ENCODE results near the gene ACTL7A.
"Not testable (repeated sequence)": the region's sequence is repeated elsewhere in the genome, so short reads cannot be mapped to it uniquely, and the experiment has no call there.

Gene ACTL7A

DNA sequence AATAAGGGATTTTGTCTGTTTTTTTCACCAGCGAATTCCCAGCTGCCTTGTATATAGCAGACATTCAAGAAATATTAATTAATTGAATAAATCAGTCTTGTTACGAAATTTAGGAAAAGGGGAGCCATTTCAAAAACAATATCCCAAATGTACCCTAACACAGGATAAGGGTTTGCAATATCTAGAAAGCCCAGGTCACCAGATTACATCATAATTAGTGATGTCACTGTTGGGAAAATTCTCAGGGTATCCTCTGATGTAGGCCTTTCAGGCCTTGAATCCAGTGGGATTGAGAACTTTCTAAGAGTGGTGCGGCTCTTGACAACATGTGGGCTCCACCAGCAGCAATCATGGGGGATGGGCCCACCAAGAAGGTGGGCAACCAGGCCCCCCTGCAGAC lies at the start of gene ACTL7A:
Gene ACTL7A, plus strand, starts transcription at position 270 of the 400 bp plus-strand sequence. Its CDS starts 57 bp downstream, at position 327.
- DNase-seq = no peak

DNA sequence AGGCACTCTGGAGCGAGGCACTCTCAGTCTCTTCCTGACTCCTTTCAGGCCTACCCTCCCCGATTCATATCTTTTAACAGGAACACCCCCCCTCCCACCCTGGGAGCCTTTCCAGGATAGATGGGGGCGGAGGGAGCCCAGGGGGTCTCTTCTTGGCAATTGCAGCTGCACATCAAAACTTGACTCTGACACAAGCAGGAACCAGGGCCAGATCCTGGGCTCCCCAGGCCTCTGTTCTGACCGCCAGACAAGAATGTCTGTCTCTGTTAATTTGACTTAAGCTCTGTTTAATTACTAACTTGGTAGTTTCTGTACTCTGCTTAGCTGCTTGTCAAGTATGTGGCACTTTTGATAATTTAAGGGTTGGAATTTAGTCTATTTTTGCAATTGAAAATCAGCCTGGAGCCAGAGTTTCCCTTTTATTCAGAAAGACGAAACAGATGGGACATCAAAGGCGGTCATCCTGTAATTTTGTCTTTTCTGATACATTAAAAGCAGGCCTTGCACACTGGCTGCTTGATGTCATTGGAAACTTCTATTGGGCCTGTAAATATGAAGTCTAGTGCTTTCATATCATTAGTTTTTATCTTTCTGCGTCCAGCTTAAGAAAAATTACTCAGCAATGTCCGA lies 49.6 kb upstream of the ACTL7A start:
- DNase-seq = no peak

- DNase-seq = no peak
These were observed 48.0 kb upstream of the ACTL7A start for GRCh38 chr9:108813951-108814601.

- DNase-seq = no peak
These were observed 46.9 kb upstream of the ACTL7A start for GRCh38 chr9:108815156-108815555.

DNA sequence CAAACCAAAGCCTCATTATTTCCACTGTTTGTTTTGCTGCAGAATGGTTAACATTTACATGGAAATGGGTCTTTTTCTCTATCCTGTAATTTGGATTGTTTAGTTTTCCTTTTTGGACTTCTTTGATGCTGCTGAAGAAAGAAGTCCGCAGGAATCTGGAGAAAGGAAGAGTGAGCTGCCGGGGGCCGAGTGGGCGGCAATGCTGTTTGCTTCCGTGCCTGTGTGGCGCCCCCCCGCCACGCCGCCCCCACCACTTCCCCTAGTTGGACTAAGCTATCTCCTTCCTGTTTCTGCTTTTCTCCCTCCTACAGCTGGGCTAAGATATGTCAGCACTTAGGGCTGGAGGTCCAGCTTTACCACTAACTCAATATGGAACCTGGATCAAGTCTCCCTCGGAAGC lies 46.0 kb upstream of the ACTL7A start:
- no peak for DNase-seq

DNA sequence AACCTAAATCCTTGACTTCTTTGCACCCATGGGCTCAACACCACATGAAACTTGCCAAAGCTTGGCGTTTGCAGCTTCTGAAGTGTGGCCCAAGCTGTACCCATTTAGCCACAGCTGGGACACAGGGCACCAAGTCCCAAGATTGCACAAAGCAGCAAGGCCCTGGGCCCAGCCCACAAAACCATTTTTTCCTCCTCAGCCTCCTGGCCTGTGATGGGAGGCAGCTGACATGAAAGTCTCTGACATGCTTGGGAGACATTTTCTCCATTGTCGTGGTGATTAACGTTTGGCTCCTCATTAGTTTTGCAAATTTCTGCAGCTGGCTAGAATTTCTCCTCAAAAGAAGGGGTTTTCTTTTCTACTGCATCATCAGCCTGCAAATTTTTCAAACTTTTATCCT lies 38.2 kb upstream of the ACTL7A start:
- DNase-seq = no peak

- DNase-seq = no peak
These were observed 31.8 kb upstream of the ACTL7A start for GRCh38 chr9:108830272-108830671.

DNA sequence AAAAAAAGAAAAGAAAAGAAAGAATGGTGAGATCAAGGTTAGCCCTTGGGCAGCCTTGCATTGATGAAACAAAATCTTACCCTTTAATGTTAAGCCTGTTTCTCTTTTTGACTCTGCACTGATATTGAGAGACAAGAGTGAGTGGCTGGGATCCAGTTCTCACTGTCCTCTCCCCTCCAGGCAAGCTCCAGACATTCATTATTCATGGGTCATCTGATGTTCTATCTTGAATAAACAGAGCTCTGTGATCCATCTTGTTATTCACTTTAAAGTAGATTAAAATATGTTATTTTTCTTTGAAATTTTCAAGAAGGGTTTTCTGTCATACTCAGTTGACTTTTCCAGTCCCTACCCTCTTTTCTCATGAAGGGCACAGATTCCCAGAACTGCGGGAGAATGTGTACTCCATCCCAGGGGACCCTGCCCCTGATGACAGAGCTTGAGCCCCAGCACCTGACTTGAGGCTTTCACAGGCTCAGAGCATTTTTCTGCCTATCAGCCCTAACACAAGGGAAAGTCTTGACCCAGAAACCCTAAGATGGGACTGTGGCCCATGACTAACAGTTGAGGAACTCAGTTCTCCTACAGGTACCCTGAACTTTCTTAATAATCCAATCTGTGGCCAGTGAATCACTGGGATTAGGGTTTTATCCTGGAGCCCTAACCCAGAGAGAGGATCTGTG lies 30.4 kb upstream of the ACTL7A start:
- no peak for DNase-seq

- DNase-seq = no peak
These were observed 29.9 kb upstream of the ACTL7A start for GRCh38 chr9:108832179-108832500.

GRCh38 chr9:108834959-108835665 lies 27.0 kb upstream of the ACTL7A start:
- no peak for DNase-seq

DNA sequence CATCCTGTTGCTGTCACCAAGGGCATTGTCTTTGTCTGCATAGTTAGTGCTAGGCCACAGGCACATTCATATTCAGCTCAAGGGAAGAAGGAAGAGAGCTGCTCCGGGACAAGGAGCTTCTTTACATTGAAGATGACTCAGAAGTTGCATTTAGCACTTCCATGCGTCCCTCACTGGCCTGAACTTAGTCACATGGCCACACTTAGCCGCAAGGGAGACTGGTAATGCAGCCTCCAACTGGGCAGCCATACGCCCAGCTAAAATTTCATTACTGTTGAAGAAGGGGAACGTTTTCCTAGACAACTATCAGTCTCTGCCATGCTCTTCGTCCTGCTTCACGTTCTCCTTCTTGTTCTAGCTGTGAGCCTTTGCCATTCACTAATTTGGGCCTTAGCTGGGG lies 26.2 kb upstream of the ACTL7A start:
- no peak for DNase-seq

DNA sequence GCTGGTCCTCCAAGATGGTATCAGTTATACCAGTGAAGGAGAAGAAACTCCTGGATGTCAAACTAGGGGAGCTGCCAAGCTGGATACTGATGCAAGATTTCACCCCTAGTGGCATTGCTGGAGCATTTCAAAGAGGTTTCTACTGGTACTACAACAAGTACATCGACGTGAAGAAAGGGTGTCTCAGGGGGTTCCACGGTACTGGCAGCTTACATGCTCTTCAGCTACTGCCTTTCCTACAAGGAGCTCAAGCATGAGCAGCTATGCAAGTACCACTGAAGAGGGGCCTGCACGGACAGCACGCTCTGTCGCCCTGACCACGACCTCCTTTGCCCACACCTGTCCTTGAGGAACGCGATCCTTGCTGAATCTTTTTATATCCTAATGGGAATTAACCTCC lies 25.7 kb upstream of the ACTL7A start:
- DNase-seq = no peak

- DNase-seq = no peak
These were observed 25.3 kb upstream of the ACTL7A start for GRCh38 chr9:108836781-108837180.

GRCh38 chr9:108837530-108837929 lies 24.5 kb upstream of the ACTL7A start:
- DNase-seq = no peak

- DNase-seq = no peak
These were observed 24.0 kb upstream of the ACTL7A start for GRCh38 chr9:108838017-108838416.

DNA sequence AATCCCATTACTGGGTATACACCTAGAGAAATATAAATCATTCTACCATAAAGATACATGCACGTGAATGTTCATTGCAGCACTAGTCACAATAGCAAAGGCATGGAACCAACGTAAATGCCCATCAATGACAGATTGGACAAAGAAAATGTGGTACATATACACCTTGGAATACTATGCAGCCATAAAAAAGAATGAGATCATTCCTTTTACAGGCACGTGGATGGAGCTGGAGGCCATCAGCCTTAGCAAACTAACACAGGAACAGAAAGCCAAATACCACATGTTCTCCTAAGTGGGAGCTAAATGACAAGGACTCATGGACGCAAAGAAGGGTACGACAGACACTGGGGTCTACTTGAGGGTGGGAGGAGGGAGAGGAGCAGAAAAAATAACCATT lies 22.5 kb upstream of the ACTL7A start:
- DNase-seq = not testable (repeated sequence)

DNA sequence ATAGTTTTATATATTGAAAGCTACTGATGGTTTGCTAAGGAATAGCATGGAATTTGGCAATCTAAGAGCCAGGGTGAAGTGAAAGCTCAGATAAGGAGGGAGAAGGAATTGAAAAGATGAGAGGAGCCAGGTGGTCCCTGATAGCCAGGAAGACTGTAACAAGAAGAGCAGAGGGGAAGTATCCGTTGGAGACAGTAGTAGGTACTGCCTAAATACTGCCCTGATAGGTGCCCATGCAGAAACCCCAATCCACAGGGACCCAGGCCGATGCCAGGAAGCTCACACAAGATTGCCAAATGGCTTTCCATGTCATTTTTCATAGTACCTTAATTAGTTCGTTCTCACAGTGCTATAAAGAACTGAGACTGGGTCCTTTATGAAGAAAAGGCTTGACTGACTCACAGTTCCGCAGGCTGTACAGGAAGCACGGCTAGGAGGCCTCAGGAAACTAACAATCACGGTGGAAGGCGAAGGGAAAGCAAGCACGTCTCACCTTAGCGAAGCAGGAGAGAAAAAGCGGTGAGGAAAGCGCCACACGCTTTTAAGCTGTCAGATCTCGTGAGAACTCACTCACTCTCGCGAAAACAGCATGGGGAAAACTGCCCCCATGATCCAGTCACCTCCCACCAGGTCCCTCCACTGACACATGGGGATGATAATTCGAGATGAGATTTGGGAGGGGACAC lies 19.3 kb upstream of the ACTL7A start:
- no peak for DNase-seq

GRCh38 chr9:108844391-108844790 lies 17.7 kb upstream of the ACTL7A start:
- DNase-seq = no peak

DNA sequence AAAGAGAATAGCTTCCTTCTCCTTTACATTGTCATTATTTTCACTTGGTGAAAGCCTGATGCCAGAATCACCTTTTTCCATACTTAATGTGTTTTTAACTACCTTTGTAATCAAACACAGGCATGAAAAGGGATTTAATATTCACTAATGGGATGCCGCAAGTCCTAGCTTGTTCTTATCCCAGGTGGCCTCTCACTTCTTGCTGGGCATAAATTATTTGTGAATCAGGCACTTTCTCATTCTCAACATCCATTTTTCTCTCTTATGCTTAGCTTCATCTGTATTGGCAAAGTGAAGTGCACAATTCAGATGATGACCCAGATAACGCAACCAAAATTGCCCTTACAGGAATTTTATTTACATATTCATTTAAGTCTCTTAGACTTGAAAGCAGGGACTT lies 17.2 kb upstream of the ACTL7A start:
- no peak for DNase-seq

DNA sequence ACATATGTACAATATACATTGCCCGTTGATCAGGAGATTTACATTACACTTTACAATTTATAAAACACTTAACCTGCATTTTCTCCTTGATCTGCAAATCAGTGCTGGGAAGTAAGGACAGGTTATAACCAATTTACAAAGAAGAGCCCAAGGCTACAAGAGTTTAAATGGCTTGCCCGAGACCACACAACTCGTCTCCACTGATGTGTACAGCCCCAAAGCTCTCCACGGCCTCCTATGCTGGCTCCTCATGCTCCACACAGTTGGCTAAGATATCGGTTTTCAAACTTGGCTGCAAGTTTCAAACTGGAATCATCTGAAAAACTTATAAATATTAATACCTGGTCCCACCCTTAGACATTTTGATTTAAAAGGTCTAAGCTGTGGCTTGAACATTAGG lies 16.6 kb upstream of the ACTL7A start:
- DNase-seq = no peak

DNA sequence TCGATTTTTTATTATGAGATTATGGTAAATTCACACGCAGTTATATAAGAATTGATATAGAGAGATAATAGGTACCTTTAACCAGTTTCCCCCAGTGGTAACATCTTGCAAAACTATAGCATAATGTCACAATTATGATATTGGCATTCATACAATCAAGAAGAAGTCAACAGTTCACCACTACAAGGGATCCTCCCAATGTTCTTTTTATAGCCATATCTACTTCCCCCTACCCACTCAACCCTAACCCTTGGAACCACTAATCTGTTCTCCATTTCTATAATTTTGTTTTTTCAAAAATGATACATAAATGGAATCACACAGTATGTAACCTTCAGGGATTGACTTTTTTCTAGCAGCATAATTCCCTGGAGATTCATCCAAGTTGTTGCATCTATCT lies 16.1 kb upstream of the ACTL7A start:
- no peak for DNase-seq

GRCh38 chr9:108848296-108848695 lies 13.8 kb upstream of the ACTL7A start:
- DNase-seq = not testable (repeated sequence)

DNA sequence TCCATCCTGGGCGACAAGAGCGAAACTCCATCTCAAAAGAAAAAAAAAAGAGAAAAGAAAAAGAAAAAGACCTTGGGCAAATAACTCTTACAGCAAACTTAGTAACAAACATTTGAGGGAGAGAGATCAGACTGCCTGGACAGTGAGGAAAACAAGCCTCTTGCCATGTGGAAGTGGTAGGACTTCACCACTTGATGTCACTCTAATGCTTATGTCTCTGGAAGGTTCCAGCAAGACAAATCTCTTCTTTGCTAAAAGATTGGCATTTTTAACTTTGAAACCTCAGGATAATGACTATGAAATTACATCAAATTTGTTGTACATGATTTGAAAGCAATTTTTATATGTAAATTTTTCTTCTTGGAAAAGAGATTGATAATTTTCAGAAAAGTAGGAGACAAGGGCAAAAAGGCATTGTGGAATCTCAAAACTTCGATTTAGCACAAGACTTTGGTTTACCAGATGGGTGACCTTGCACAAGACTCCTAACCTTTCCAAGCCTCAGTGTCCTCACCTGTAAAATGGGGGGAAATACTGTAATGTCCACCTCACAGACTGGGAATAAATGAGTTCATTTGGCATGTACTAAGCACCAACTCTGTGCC lies 11.7 kb upstream of the ACTL7A start:
- DNase-seq = no peak
